Left lung (tissue), 10 donors: ENCODE measurements around the gene HOXA10. TPM values are rescaled to one million over a fixed set of nuclear protein-coding genes. Genes with fewer than 3 reads are reported as not detected.

Experiments
- ATAC-seq: fragments of 200-7000 bp; cut with Tn5 transposase; one replicate; pipeline ENCODE4 v1.9.1; 2020; ENCODE audit warnings: moderate library complexity
- DNase-seq, 4 donors: peaks; one replicate each; pipeline ENCODE4 v3.0.0-alpha.2; 2013 to 2020
- H3K27ac ChIP-seq, 2 donors: fragments of 200-600 bp; sonication (generic) in 1 of 2; one replicate each; pipeline versions ENCODE4 v1.5.0 to v1.8.0; 2020 to 2021
- H3K27me3 ChIP-seq, 2 donors: fragments of 200-600 bp; sonication (generic) in 1 of 2; one replicate each; pipeline versions ENCODE4 v1.5.0 to v1.8.0; 2020 to 2021
- H3K36me3 ChIP-seq, 2 donors: fragments of 200-600 bp; sonication (generic) in 1 of 2; one replicate each; pipeline versions ENCODE4 v1.5.0 to v1.8.0; 2020 to 2021
- H3K4me1 ChIP-seq, 2 donors: fragments of 200-600 bp; one replicate each; pipeline ENCODE4 v1.8.0; 2021
- H3K4me3 ChIP-seq, 2 donors: fragments of 200-600 bp; sonication (generic) in 1 of 2; one replicate each; pipeline versions ENCODE4 v1.5.0 to v1.8.0; 2020 to 2021; ENCODE audit warnings: mild to moderate bottlenecking in 1 of 2
- H3K9me3 ChIP-seq, 2 donors: fragments of 200-600 bp; sonication (generic) in 1 of 2; one replicate each; pipeline versions ENCODE4 v1.5.0 to v1.8.0; 2020 to 2021
- intact Hi-C, 2 donors: fragments of 100-400 bp; cut with DNase I; formaldehyde crosslinking; loops; one replicate each; pipeline versions ENCODE4 v1.11.2 to v1.14.2; 2022
- polyA plus RNA-seq, 6 donors: library from polyadenylated mRNA; unstranded; fragments of 120-200 nt; gene quantifications; one replicate each; pipeline ENCODE4 v1.2.1, GENCODE V29; 2013; ENCODE audit not compliant: insufficient read length in 6 of 6
- total RNA-seq, 2 donors: library from RNA; stranded (reverse); fragmentation: NEBNext Ultra II Directional; extraction: Animal tissue kit (Norgen Biotek cat#: 25700); gene quantifications; one replicate each; pipeline ENCODE4 v1.2.1, GENCODE V29; 2021
- TF ChIP-seq, protein P1 (sequence below), 2 donors: fragments of 200-600 bp; sonication (generic) in 1 of 2; IDR thresholded peaks; one replicate each; pipeline versions ENCODE4 v1.5.0 to v1.8.0; 2021; ENCODE audit warnings: antibody characterized with exemption in 2 of 2
- donor health status: DM: no; HTN: yes; CAD: no.
- donor health status: DM: no; HTN: no; CAD: no.

HOXA10 gene
- total and polyA plus RNA-seq, 8 donors: 0.34 to 1.3 (median 0.41) TPM; not detected in 1

DNA sequence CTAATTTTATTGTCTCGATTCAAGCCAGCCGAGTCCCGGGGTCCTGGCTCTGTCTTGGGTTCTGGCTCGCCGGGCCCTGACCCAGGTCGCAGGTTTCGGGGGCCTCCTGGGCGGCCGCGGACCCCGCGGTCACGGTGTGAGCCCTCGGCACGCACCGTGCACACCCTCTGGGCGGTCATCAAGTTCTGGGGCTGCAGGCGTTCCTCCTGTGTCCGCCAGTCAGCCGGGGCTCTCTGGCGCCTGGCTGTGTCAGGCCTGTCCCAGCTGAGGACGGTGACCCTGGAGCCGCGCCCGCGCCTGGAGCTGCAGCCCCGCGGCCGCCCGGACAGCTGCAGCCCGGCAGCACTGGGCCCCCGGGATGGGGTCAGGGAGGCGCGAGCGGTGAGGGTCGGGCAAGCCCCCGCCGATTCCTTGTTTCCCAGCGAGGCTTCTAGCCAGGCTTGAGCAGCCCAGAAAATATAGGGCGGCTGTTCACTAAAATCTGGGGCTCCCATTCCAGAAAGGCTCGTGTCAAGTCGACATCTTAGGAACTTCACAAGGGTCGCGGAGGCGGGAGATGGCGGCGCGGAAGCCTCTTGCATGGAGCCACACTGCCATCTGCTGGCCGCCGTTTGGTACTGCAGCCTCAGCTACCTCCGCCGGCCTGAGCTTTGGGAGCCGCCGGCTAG lies 13.4 kb downstream of the HOXA10 start:
- H3K36me3 ChIP-seq: no peaks in the 10 kb centered on the region
- peak overlapping the region in 1 of 2 donors; percentile 45 for H3K27ac ChIP-seq
- H3K27me3 ChIP-seq: peaks cover 76 to 100% of the 10 kb centered on the region in 2 donors
- DNase-seq: peak in 3 of 4 donors; percentile 87 to 96 (median 92)
- intact Hi-C loops: loop anchor here in 1 of 2 donors (5.0 to 10.0 kb wide), 2 partner anchors 788 to 1276 kb away; no protein-coding TSS in a partner anchor
- H3K4me1 ChIP-seq: peaks cover 9 to 56% of the 10 kb centered on the region in 2 donors
- H3K9me3 ChIP-seq: no peaks in the 10 kb centered on the region
- ATAC-seq: peak; percentile 92
- TF ChIP-seq, protein P1, sequence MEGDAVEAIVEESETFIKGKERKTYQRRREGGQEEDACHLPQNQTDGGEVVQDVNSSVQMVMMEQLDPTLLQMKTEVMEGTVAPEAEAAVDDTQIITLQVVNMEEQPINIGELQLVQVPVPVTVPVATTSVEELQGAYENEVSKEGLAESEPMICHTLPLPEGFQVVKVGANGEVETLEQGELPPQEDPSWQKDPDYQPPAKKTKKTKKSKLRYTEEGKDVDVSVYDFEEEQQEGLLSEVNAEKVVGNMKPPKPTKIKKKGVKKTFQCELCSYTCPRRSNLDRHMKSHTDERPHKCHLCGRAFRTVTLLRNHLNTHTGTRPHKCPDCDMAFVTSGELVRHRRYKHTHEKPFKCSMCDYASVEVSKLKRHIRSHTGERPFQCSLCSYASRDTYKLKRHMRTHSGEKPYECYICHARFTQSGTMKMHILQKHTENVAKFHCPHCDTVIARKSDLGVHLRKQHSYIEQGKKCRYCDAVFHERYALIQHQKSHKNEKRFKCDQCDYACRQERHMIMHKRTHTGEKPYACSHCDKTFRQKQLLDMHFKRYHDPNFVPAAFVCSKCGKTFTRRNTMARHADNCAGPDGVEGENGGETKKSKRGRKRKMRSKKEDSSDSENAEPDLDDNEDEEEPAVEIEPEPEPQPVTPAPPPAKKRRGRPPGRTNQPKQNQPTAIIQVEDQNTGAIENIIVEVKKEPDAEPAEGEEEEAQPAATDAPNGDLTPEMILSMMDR (IDR thresholded peaks at IDR 0.05): peak; percentile 100
- peak overlapping the region; percentile 56 for H3K4me3 ChIP-seq

DNA sequence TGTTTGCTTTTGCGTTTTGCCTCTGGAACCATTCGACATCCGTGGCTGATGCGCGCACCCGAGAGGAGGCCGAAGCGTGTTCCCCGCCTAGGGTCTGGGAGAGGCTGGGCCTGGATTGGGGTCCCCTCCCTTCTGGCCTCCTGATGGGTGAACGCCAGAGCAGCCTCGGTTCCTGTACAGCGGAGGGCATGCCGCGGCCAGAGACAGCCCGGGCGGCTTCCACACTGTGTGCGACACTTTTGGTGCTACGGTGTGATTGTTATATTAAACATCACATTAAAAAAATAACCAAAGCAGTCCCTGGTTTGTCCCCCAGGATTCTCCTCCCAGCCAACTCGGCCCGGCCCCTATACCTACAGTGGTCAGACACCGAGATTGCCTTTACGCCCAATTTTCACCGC lies 14.0 kb downstream of the HOXA10 start:
- intact Hi-C loops: loop anchor here in 1 of 2 donors (5.0 to 10.0 kb wide), 2 partner anchors 788 to 1275 kb away; no protein-coding TSS in a partner anchor

DNA sequence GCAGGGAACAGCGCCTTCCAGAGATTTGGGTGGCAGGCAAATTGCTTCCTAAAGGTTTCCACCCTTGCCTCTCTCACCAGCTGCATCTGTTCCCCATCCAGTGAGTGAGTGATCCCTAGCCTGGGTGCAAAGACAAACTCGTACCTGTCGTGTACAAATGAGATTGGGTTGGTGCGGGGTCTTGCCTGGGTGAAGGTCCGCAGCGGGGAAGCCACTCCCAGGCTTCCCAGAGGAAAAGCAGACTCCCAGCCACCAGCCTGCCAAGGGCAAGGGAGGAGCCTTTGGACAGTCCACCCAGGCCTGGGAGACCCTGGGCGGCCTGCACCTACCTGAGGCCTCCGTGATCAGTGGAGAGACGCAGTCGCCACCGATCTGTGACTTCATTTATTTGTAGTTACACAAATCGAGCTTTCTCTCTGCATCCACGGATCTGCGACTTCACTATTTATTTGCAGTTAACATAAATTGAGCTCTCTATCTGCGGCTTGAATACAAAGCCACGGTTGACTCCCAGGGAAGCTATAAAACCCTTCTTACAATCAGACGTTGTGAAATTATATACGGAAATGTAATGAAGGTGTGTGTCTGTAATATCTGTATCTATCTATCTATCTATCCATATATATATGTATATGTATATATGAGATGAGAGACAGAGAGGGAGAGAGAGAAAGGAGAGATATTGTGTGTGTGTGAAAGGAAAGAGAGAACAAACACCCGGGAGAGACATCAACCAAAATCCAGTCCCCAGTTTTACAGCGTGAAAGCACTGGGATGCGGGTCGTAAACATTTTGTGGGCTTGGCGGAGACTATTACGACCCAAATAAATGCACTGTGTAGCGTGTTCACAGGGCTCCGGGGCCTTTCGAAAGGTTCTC lies 14.6 kb downstream of the HOXA10 start:
- Histone ChIP-seq H3K4me1 (peaks cover 5 to 49% of the 10 kb centered on the region in 2 donors), H3K27ac (no peak overlapping the region), H3K4me3 (no peak overlapping the region), H3K9me3 (no peaks in the 10 kb centered on the region), H3K27me3 (peaks cover 76 to 100% of the 10 kb centered on the region in 2 donors), H3K36me3 (no peaks in the 10 kb centered on the region)
- DNase-seq: peak in 2 of 4 donors; percentile 23 to 64
- TF ChIP-seq, protein P1 (IDR thresholded peaks at IDR 0.05): no peak
- intact Hi-C loops: loop anchor here in 1 of 2 donors (5.0 to 10.0 kb wide), 2 partner anchors 787 to 1275 kb away; no protein-coding TSS in a partner anchor
- no peak for ATAC-seq

More for the DNA sequence above, 14.0 kb downstream of the HOXA10 start:
- Histone ChIP-seq H3K4me1 (peaks cover 6 to 55% of the 10 kb centered on the region in 2 donors), H3K9me3 (no peaks in the 10 kb centered on the region), H3K27me3 (peaks cover 76 to 100% of the 10 kb centered on the region in 2 donors), H3K27ac (no peak overlapping the region), H3K36me3 (no peaks in the 10 kb centered on the region), H3K4me3 (peak overlapping the region; percentile 56)
- DNase-seq (peak in 2 of 4 donors; percentile 33 to 70), ATAC-seq (no peak)
- TF ChIP-seq, protein P1 (IDR thresholded peaks at IDR 0.05): no peak

DNA sequence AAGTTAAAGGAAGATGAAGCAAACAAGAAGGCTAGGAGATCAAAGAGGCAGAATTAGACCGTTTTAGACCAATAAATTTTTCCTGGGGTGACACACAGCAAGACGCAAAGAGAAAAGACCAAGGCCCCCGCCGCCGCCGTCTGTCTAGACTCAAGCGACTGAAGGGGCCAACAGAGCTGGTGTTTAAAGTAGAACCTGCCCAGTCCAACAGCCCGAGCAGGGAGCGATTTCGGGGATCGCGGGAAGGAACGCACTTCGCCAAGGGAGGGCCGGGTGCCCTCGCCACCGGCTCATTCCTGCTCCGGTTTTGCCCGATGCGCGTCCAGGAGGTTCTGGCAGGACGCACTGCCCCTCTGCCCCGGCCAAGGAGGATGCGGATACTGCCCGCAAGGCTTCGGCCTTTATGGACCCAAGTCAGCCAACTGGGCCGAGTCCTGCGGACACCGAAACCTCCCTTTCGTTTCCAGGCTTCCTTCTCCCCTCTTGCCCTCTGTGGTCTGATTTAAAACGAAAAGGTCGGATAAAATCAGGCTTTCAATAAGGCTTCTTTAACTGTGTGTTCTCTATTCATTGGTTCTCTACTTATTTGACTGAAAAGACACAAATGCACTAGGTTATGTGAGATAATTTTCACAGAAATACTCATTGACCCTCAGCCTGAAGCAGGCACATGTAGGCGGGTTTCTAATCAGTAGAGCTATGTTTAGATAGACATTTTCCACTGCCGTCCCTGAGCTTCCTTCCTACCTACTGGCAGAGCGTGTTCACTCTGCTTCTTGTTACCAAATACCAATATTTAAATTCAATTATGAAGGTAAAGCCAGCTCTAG lies 15.5 kb downstream of the HOXA10 start:
- ATAC-seq (no peak), DNase-seq (peak in 2 of 4 donors; percentile 28 to 70)
- Histone ChIP-seq H3K27me3 (peaks cover 76 to 100% of the 10 kb centered on the region in 2 donors), H3K9me3 (no peaks in the 10 kb centered on the region), H3K27ac (no peak overlapping the region), H3K4me3 (no peak overlapping the region), H3K36me3 (no peaks in the 10 kb centered on the region), H3K4me1 (peaks cover 5 to 40% of the 10 kb centered on the region in 2 donors)
- intact Hi-C loops: no loop called here
- TF ChIP-seq, protein P1 (IDR thresholded peaks at IDR 0.05): no peak
